HepG2 (cell line): Measurements from ENCODE around the gene NAA15. TPM values are rescaled to one million over a fixed set of nuclear protein-coding genes. Genes with fewer than 3 reads are reported as not detected.

Experiments used
- ATAC-seq: fragments of 200-7000 bp; cut with Tn5 transposase; 3 replicates; pipeline ENCODE4 v1.9.1; 2020; ENCODE audit warnings: mild to moderate bottlenecking, moderate library complexity
- BruUV-seq: library from RNA; stranded (reverse); fragments of 400-500 nt; replicated peaks from 2 replicates; lab custom pipeline; 2021; lab: Mats Ljungman, UMichigan
- CTCF ChIA-PET: fragments of 300-600 bp; formaldehyde crosslinking; extraction: SDS; loops from one replicate; lab custom pipeline; 2021; ENCODE audit warnings: low total read pairs, inconsistent platforms, low intra/inter-chr PET ratio; lab: Yijun Ruan, JAX
- POLR2A ChIA-PET: fragments of 350-600 bp; sonication (Branson Sonifier 250); formaldehyde crosslinking; loops from one replicate; lab custom pipeline; 2020; ENCODE audit warnings: antibody characterized with exemption, inconsistent platforms; lab: Yijun Ruan, JAX
- DNase-seq: peaks from one replicate; pipeline ENCODE4 v3.0.0-alpha.2; 2015; ENCODE audit warnings: low spot score
- FAIRE-seq: peaks from 3 replicates; lab custom pipeline; 2011; peaks lifted over from hg19 to GRCh38; lab: Jason Lieb, UNC
- H2AFZ ChIP-seq: one replicate; pipeline ENCODE4 v1.6.1; 2011; ENCODE audit warnings: low read length, inconsistent platforms
- H3K27ac ChIP-seq: fragments of 300-600 bp; 3 replicates; pipeline ENCODE4 v1.8.0; 2011; ENCODE audit warnings: mixed run types, mild to moderate bottlenecking, mixed read lengths, low read length, inconsistent platforms; ENCODE audit not compliant: insufficient read depth; ENCODE audit errors: extremely low read length
- H3K27me3 ChIP-seq, 2 experiments: fragments of 200-600 bp in 1 of 2; 2 replicates in 1 of 2; 3 replicates in 1 of 2; pipeline versions ENCODE4 v1.6.0 to v1.8.0; 2011; ENCODE audit warnings: low read length in 2 of 2, mild to moderate bottlenecking in 2 of 2, moderate library complexity in 2 of 2, inconsistent platforms in 1 of 2; ENCODE audit not compliant: insufficient read depth in 2 of 2, control insufficient read depth in 1 of 2
- H3K36me3 ChIP-seq, 2 experiments: fragments of 200-600 bp in 1 of 2; replicated peaks in 1 of 2; 2 replicates in 1 of 2; 3 replicates in 1 of 2; pipeline versions ENCODE4 v1.5.1 to v1.8.0; 2011; ENCODE audit warnings: low read length in 2 of 2, inconsistent platforms in 1 of 2; ENCODE audit not compliant: insufficient read depth in 2 of 2, control insufficient read depth in 1 of 2
- H3K4me1 ChIP-seq: 2 replicates; pipeline ENCODE4 v1.5.1; 2012; ENCODE audit warnings: low read length, inconsistent platforms; ENCODE audit not compliant: insufficient read depth
- H3K4me2 ChIP-seq: 2 replicates; pipeline ENCODE4 v1.6.0; 2011; ENCODE audit warnings: low read depth, low read length, inconsistent platforms
- H3K4me3 ChIP-seq, 3 experiments: fragments of 200-600 bp in 1 of 3; sonication (generic), shearing (Covaris generic) in 1 of 3; replicated peaks in 1 of 3; 2 replicates each; pipeline ENCODE4 v1.5.1; 2011 to 2016; ENCODE audit warnings: low read length in 3 of 3, inconsistent platforms in 2 of 3, low read depth in 2 of 3, mild to moderate bottlenecking in 2 of 3, control low read depth in 1 of 3, mixed read lengths in 1 of 3; ENCODE audit not compliant: insufficient read depth in 1 of 3
- H3K79me2 ChIP-seq: one replicate; pipeline ENCODE4 v1.6.1; 2011; ENCODE audit warnings: low read length, inconsistent platforms; ENCODE audit not compliant: insufficient read depth
- H3K9ac ChIP-seq: 2 replicates; pipeline ENCODE4 v1.6.0; 2011; ENCODE audit warnings: mild to moderate bottlenecking, low read depth, low read length, inconsistent platforms; ENCODE audit not compliant: insufficient read depth
- H3K9me3 ChIP-seq: 2 replicates; pipeline ENCODE4 v1.5.1; 2012; ENCODE audit warnings: mild to moderate bottlenecking, low read length
- H4K20me1 ChIP-seq: 2 replicates; pipeline ENCODE4 v1.6.0; 2011; ENCODE audit warnings: inconsistent platforms, mild to moderate bottlenecking, low read length, moderate library complexity; ENCODE audit not compliant: insufficient read depth
- DNMT1 ChIP-seq: sonication (generic); formaldehyde crosslinking; IDR thresholded peaks from 2 replicates; pipeline ENCODE4 v1.5.1; 2020; ENCODE audit warnings: mild to moderate bottlenecking, missing genetic modification reagents
- EP300 ChIP-seq, 3 experiments: sonication (generic) in 1 of 3; formaldehyde crosslinking in 1 of 3; IDR thresholded peaks; 2 replicates each; pipeline versions ENCODE4 v1.5.1 to v1.6.1; 2011 to 2020; ENCODE audit warnings: low read depth in 2 of 3, low read length in 2 of 3, borderline replicate concordance in 1 of 3, improper control_type of control experiment in 1 of 3, mild to moderate bottlenecking in 1 of 3, missing genetic modification reagents in 1 of 3, moderate library complexity in 1 of 3
- IKZF5 ChIP-seq: IDR thresholded peaks from 2 replicates; pipeline ENCODE4 v1.6.1; 2018; ENCODE audit warnings: missing genetic modification reagents, mild to moderate bottlenecking, missing compliant biosample characterization
- IRX3 ChIP-seq: sonication (generic); formaldehyde crosslinking; IDR thresholded peaks from 2 replicates; pipeline ENCODE4 v1.8.1; 2023; ENCODE audit warnings: mild to moderate bottlenecking, low read depth, missing genetic modification reagents, borderline replicate concordance
- MEIS2 ChIP-seq: sonication (generic); formaldehyde crosslinking; IDR thresholded peaks from 2 replicates; pipeline ENCODE4 v1.9.0; 2021; ENCODE audit warnings: mild to moderate bottlenecking, missing genetic modification reagents
- MLLT10 ChIP-seq: sonication (generic); formaldehyde crosslinking; IDR thresholded peaks from 2 replicates; pipeline ENCODE4 v1.4.0; 2020; ENCODE audit warnings: missing genetic modification reagents
- NFATC3 ChIP-seq: sonication (generic); formaldehyde crosslinking; IDR thresholded peaks from 2 replicates; pipeline ENCODE4 v1.5.1; 2020; ENCODE audit warnings: mild to moderate bottlenecking, missing genetic modification reagents
- NR2F6 ChIP-seq, 2 experiments: IDR thresholded peaks; 2 replicates each; pipeline ENCODE4 v1.6.1; 2016; ENCODE audit warnings: antibody characterized with exemption in 1 of 2, mild to moderate bottlenecking in 1 of 2
- PLSCR1 ChIP-seq: sonication (generic); formaldehyde crosslinking; IDR thresholded peaks from 2 replicates; pipeline ENCODE4 v1.5.0; 2020; ENCODE audit warnings: missing genetic modification reagents, mild to moderate bottlenecking, borderline replicate concordance
- SP4 ChIP-seq: sonication (generic); formaldehyde crosslinking; IDR thresholded peaks from 2 replicates; pipeline ENCODE4 v1.8.1; 2023; ENCODE audit warnings: mild to moderate bottlenecking, missing genetic modification reagents
- WIZ ChIP-seq: sonication (generic); formaldehyde crosslinking; IDR thresholded peaks from 2 replicates; pipeline ENCODE4 v1.5.1; 2020; ENCODE audit warnings: mild to moderate bottlenecking, missing genetic modification reagents
- ZNF234 ChIP-seq: sonication (generic); formaldehyde crosslinking; conservative IDR thresholded peaks from 2 replicates; pipeline ENCODE4 v1.5.1; 2020; ENCODE audit warnings: mild to moderate bottlenecking, missing genetic modification reagents
- ZNF768 ChIP-seq: sonication (generic); formaldehyde crosslinking; IDR thresholded peaks from 2 replicates; pipeline ENCODE4 v1.4.0; 2020; ENCODE audit warnings: missing genetic modification reagents
- WGBS: methylation state at CpG from one replicate; pipeline ENCODE4 v1.1.6; 2017; ENCODE audit warnings: low lambda C conversion rate; 5-methylcytosine and 5-hydroxymethylcytosine counted together
- in situ Hi-C: cut with HindIII; loops from 2 replicates; pipeline ENCODE4 v1.10.0; 2017; ENCODE audit warnings: low pct_unique_long_range_greater_than_20kb; ENCODE audit not compliant: extremely low pct_ligation_motif_present
- intact Hi-C: fragments of 100-400 bp; cut with micrococcal nuclease; formaldehyde crosslinking; loops from one replicate; pipeline ENCODE4 v1.10.0; 2022; ENCODE audit not compliant: unreplicated experiment
- polyA plus RNA-seq, 8 experiments: library from polyadenylated mRNA; depleted of rRNA in 3 of 8; stranded (reverse) in 7 of 8; unstranded in 1 of 8; fragments of >200 nt; fragmentation: Illumina TruSeq in 4 of 8; extraction: Trizol in 4 of 8; gene quantifications; 2 replicates each; pipeline versions ENCODE4 v1.2.1 to v1.2.3, GENCODE V29; 2011 to 2016; ENCODE audit warnings: low read depth in 4 of 8, missing spikeins in 1 of 8, mixed read lengths in 1 of 8; ENCODE audit not compliant: insufficient read depth in 1 of 8
- total RNA-seq, 5 experiments: library from RNA; depleted of rRNA; stranded (reverse); fragments of >200 nt; fragmentation: Illumina TruSeq; extraction: Trizol; gene quantifications; 2 replicates each; pipeline ENCODE4 v1.2.3, GENCODE V29; 2016; ENCODE audit warnings: low read depth in 1 of 5
- TF ChIP-seq, protein P1 (sequence below), 2 experiments: sonication (generic) in 1 of 2; formaldehyde crosslinking in 1 of 2; IDR thresholded peaks; 2 replicates each; pipeline versions ENCODE4 v1.4.0 to v1.6.1; 2018 to 2020; ENCODE audit warnings: missing genetic modification reagents in 2 of 2, borderline replicate concordance in 1 of 2, low read depth in 1 of 2, mild to moderate bottlenecking in 1 of 2, missing biosample characterization in 1 of 2
- TF ChIP-seq, protein P2 (sequence below): sonication (generic); formaldehyde crosslinking; IDR thresholded peaks from 2 replicates; pipeline ENCODE4 v1.4.0; 2020; ENCODE audit warnings: mild to moderate bottlenecking, missing genetic modification reagents

NAA15 gene
- total and polyA plus RNA-seq, 2 of the 13 experiments (the other 11 are each of a cell fraction or from before 2014, with no cell fraction given) = 6.2 to 50.2 TPM

DNA sequence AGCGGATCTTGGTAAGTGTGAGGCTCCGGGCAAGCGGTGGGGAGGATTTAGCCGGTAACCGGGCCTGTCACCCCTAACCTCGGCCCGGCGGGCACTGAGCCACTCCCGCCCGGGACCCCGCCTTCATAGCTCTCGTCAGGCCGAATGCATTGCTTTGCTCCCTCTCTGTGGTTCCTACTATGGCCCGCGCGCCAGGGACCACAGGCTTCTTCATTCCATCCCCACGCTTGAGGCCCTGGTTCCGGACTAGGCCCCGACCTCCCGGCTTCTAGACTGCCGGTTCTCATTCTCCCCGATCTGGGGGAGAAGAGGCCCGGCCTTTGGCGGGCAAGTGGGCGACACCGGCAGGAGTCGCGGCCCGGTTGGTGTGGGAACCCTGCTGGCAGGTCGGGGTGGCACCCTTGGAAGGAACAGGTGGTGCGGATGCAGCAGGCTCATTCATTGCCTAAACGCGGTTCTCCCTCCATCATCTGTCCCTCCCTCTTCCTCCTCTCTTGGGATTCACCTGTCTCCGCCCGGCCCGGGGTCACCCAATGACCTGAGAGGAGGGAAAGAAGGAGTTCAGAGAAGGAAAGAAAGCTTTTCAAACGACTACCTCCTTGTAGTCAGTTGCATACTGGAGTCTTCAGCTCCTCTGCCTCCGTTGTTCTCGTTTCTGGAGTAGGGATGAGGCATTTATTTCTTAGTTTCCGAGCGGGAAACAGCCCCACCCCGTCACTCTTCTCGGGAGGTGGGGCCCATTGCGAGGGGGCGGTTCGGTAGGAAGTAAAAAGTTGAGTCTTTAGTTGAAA lies 711 bp downstream of the NAA15 start, which contains the start of gene NDUFC1:
Gene NDUFC1, minus strand, starts transcription at position 657 of the 791 bp plus-strand sequence. CDS start 6,679 bp downstream, outside the sequence.
- ChIA-PET POLR2A (interaction anchor here (1.1 to 3.1 kb wide), 7 partner anchors 17 to 363 kb away, joined by 3 to 37 read pairs (median 4); partner anchors contain the start of genes ELF2, MGST2 and NOCT), CTCF (no interaction called here)
- Histone ChIP-seq H3K79me2 (peaks cover 69% of the 10 kb centered on the region), H3K9ac (peak within 1 kb of the TSS; percentile 92), H3K36me3 (peaks cover 0 to 8% of the 10 kb centered on the region in 2 experiments; a peak in 2 of 5 replicates), H3K4me3 (peak within 1 kb of the TSS; percentile 91 to 98 (median 94)), H3K4me1 (peaks cover 69% of the 10 kb centered on the region), H3K27me3 (no peaks in the 10 kb centered on the region; a peak in 1 of 5 replicates), H4K20me1 (peaks cover 21% of the 10 kb centered on the region), H3K9me3 (no peaks in the 10 kb centered on the region), H3K4me2 (peak within 1 kb of the TSS; percentile 73), H3K27ac (peak within 1 kb of the TSS; percentile 86), H2AFZ (peak within 1 kb of the TSS; percentile 33)
- FAIRE-seq = peak; percentile 67
- peak; percentile 65 for ATAC-seq
- TSS peak; percentile 69 for BruUV-seq
- WGBS = 0% methylated on average over 28 of the region's 46 CpGs
- intact Hi-C loops = loop anchor here (2.0 to 5.0 kb wide), 5 partner anchors 125 to 285 kb away; partner anchors contain the start of genes ELF2, NOCT and RAB33B
- peak; percentile 52 for DNase-seq
- in situ Hi-C loops = loop anchor here (10.0 kb wide), 1 partner anchor 217 kb away; no protein-coding TSS in a partner anchor
- TF ChIP-seq NR2F6 (IDR thresholded peaks at IDR 0.05) = peak; percentile 15
- TF ChIP-seq NR2F6 (CRISPR knock-in tag; IDR thresholded peaks at IDR 0.05) = peak; percentile 8; the same call in 1 of the 2 replicates
- TF ChIP-seq NFATC3 (CRISPR knock-in tag) = 0 out of 2 replicates have a peak, but pooled peaks have one; percentile 52
- TF ChIP-seq IKZF5 (CRISPR knock-in tag) = peak; percentile 8; the same call in 1 of the 2 replicates
- peak; percentile 94 for TF ChIP-seq PLSCR1 (CRISPR knock-in tag)
- TF ChIP-seq EP300 (IDR thresholded peaks at IDR 0.05; ENCODE audit: low read depth in 2 of 2, low read length in 2 of 2) = no peak
- no peak for TF ChIP-seq EP300 (CRISPR knock-in tag; IDR thresholded peaks at IDR 0.05; ENCODE audit: borderline replicate concordance)
- TF ChIP-seq IRX3 = no peak
- no peak for TF ChIP-seq DNMT1 (CRISPR knock-in tag)
- 0 out of 2 replicates have a peak, but pooled peaks have one; percentile 34 for TF ChIP-seq WIZ
- TF ChIP-seq, protein P1, sequence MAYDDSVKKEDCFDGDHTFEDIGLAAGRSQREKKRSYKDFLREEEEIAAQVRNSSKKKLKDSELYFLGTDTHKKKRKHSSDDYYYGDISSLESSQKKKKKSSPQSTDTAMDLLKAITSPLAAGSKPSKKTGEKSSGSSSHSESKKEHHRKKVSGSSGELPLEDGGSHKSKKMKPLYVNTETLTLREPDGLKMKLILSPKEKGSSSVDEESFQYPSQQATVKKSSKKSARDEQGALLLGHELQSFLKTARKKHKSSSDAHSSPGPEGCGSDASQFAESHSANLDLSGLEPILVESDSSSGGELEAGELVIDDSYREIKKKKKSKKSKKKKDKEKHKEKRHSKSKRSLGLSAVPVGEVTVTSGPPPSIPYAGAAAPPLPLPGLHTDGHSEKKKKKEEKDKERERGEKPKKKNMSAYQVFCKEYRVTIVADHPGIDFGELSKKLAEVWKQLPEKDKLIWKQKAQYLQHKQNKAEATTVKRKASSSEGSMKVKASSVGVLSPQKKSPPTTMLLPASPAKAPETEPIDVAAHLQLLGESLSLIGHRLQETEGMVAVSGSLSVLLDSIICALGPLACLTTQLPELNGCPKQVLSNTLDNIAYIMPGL (CRISPR knock-in tag; IDR thresholded peaks at IDR 0.05; ENCODE audit: borderline replicate concordance in 1 of 2, low read depth in 1 of 2) = peak in 1 of 2 experiments; percentile 49; a peak in 1 of 4 replicates
- 0 out of 2 replicates have a peak, but pooled peaks have one; percentile 41 for TF ChIP-seq ZNF234 (CRISPR knock-in tag)
- TF ChIP-seq ZNF768 (CRISPR knock-in tag) = no peak
- no peak for TF ChIP-seq MLLT10 (CRISPR knock-in tag)
- peak; percentile 26; the same call in 1 of the 2 replicates for TF ChIP-seq MEIS2
- TF ChIP-seq SP4 = 0 out of 2 replicates have a peak, but pooled peaks have one; percentile 5
- TF ChIP-seq, protein P2, sequence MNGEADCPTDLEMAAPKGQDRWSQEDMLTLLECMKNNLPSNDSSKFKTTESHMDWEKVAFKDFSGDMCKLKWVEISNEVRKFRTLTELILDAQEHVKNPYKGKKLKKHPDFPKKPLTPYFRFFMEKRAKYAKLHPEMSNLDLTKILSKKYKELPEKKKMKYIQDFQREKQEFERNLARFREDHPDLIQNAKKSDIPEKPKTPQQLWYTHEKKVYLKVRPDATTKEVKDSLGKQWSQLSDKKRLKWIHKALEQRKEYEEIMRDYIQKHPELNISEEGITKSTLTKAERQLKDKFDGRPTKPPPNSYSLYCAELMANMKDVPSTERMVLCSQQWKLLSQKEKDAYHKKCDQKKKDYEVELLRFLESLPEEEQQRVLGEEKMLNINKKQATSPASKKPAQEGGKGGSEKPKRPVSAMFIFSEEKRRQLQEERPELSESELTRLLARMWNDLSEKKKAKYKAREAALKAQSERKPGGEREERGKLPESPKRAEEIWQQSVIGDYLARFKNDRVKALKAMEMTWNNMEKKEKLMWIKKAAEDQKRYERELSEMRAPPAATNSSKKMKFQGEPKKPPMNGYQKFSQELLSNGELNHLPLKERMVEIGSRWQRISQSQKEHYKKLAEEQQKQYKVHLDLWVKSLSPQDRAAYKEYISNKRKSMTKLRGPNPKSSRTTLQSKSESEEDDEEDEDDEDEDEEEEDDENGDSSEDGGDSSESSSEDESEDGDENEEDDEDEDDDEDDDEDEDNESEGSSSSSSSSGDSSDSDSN (CRISPR knock-in tag) = peak; percentile 69
